Adipocyte (in vitro differentiated cells): ENCODE data around the gene SIRT4.

ENCODE experiments used
- DNase-seq: peaks from one replicate; pipeline ENCODE4 v3.0.0-alpha.2; 2015; ENCODE audit warnings: low read depth
- H3K27me3 ChIP-seq: replicated peaks from 2 replicates; pipeline ENCODE4 v1.7.0; 2013; ENCODE audit warnings: mild to moderate bottlenecking, low read length, moderate library complexity; ENCODE audit not compliant: control insufficient read depth, insufficient read depth
- H3K36me3 ChIP-seq: 2 replicates; pipeline ENCODE4 v1.7.0; 2013; ENCODE audit warnings: low read length, mild to moderate bottlenecking, moderate library complexity; ENCODE audit not compliant: control insufficient read depth, insufficient read depth, severe bottlenecking
- H3K4me1 ChIP-seq: 2 replicates; pipeline ENCODE4 v1.7.0; 2013; ENCODE audit warnings: mild to moderate bottlenecking, low read length, moderate library complexity; ENCODE audit not compliant: control insufficient read depth, insufficient read depth
- H3K4me3 ChIP-seq: 2 replicates; pipeline ENCODE4 v1.7.0; 2013; ENCODE audit warnings: mild to moderate bottlenecking, low read length, moderate library complexity
- H3K9ac ChIP-seq: 2 replicates; pipeline ENCODE4 v1.7.0; 2013; ENCODE audit warnings: mild to moderate bottlenecking, low read length, moderate library complexity
- H3K9me3 ChIP-seq: 2 replicates; pipeline ENCODE4 v1.7.0; 2013; ENCODE audit warnings: mild to moderate bottlenecking, low read length, moderate library complexity; ENCODE audit not compliant: control insufficient read depth

Gene SIRT4

DNA sequence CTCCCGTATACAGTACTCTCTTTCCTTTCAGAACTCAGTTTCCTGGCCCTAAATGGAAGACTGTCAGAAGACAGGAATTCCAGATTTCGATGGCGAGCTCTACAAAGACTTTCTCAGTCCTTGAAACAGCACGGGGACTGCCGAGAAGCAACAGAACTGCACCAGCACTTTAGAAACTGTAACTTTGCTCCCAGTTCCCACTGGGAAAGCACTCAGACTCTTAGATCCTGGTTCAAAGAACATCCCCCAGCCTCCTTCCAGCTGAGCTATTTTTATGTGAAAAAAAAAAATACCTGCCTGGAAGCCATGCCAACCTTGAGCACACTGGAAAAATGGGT lies 38.4 kb upstream of the SIRT4 start:
- Histone ChIP-seq H3K36me3 (no peaks in the 10 kb centered on the region), H3K27me3 (no peaks in the 10 kb centered on the region), H3K4me3 (peak overlapping the region; percentile 93), H3K4me1 (peaks cover 50% of the 10 kb centered on the region), H3K9ac (peak overlapping the region; percentile 88), H3K9me3 (no peaks in the 10 kb centered on the region)
- peak; percentile 52 for DNase-seq

DNA sequence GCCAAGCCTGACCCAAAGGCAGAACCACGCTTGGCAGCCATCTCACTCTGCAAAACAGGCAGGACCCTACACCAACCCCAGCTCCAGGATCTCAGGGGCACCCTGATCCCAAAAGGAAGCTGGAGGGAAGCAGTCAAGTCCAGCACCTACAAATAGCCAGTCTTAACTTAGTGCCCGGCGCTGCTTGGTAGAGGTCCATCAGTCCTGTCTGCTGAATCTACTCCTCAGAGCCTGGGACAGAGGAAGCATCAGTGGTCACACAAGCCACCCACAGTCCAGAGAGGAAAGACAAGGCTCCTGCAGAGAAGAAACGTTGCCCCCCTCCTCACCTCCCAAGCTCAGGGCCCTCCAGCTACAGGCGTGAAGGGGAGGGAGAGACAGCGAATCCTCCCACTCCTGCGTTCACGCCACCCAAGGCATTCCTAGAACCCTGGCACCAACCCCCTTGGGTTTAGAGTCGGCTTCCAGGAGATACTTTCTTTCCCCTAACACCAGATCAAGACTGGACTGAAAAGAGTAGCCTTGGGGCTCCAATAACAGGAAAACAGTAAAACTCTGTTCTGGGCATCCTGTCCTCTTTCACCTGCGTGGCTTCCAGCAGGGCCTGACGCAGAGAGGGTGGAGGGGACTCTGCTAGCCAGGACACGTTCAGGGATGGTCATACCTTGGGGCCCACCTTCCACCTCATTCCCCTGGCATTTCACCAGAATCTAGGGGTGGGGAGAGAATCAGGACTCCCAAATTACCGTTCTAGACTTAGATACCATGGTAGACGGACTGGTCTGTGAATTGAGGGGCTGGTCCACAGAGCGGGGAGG lies 37.8 kb upstream of the SIRT4 start:
- peak overlapping the region; percentile 88 for H3K9ac ChIP-seq
- peak; percentile 39 for DNase-seq
- no peaks in the 10 kb centered on the region for H3K27me3 ChIP-seq
- no peaks in the 10 kb centered on the region for H3K9me3 ChIP-seq
- H3K4me3 ChIP-seq, result peak overlapping the region; percentile 93
- H3K4me1 ChIP-seq, result peaks cover 45% of the 10 kb centered on the region
- H3K36me3 ChIP-seq, result no peaks in the 10 kb centered on the region

DNA sequence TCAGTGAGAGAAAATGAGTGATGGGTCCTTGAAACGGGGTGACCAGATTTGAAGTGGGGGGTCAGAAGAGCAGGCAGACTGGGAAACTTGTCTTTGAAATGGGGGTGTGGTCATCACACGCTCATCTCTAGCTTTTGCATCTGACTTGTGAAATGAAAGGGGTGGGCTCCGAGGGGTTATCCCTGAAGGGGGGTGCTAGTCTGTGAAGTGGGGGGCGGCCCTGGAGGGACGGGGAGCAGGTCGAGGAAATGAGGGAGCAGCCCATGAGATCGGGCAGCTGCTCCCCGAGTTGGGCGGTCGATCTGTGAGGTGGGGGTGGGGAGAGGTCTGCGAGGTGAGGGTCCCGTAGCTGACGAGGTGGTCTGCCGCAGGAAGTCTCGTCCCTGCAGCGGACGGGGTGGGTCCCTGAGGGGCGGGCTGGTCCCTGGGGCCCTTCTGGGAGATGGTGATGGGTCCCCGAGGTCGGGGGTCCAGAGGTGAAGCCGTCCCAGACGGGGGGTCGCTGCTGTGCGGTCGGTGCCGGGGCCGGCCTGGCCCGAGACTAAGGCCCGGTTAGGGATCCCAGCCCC lies 37.1 kb upstream of the SIRT4 start:
- no peak for DNase-seq

DNA sequence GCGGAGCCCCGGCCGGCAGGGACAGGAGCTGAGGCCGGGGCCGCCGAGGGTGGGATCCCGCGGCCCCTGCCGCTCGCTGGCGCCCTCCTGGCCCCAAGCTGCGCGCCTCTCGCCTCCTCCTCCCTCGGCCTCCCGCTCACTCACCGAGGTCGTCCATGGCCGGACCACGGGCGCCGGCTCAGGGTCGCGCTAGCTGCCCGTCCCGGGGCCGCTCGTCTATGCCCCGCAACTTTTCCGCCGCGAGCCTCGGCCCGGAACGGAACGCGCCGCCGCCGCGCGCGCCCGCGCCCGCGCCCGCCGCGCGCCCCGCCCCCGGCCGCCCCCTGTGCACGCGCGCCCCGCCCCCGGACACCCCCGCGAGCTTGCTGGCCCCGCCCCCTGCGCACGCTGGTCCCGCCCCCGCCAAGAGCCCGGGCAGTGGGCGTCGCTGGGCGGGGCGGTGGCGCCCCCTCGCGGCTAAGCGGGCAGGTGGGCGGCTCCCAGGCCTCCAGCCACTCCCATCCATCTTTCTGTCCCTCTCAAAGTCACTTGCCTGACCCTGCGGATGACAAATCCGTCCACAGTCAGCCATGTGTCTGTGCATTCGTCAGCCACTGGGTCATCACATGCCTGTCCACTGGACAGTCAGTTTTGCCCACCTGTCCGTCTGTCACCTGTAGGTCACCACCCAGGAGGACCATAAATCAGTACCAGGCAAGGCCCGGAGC lies 36.5 kb upstream of the SIRT4 start, which contains the start of gene PXN:
Gene PXN, minus strand, starts transcription at position 258 of the 707 bp plus-strand sequence. Its CDS starts 101 bp downstream, at position 157.
- Histone ChIP-seq H3K36me3 (no peaks in the 10 kb centered on the region), H3K9ac (peak within 1 kb of the TSS; percentile 88), H3K27me3 (no peaks in the 10 kb centered on the region), H3K4me1 (peaks cover 34% of the 10 kb centered on the region), H3K9me3 (no peaks in the 10 kb centered on the region), H3K4me3 (peak within 1 kb of the TSS; percentile 93)
- peak; percentile 95 for DNase-seq

More for the DNA sequence above, 37.1 kb upstream of the SIRT4 start:
- Histone ChIP-seq H3K4me1 (peaks cover 38% of the 10 kb centered on the region), H3K9ac (peak overlapping the region; percentile 88), H3K27me3 (no peaks in the 10 kb centered on the region), H3K4me3 (peak overlapping the region; percentile 93), H3K36me3 (no peaks in the 10 kb centered on the region), H3K9me3 (no peaks in the 10 kb centered on the region)

DNA sequence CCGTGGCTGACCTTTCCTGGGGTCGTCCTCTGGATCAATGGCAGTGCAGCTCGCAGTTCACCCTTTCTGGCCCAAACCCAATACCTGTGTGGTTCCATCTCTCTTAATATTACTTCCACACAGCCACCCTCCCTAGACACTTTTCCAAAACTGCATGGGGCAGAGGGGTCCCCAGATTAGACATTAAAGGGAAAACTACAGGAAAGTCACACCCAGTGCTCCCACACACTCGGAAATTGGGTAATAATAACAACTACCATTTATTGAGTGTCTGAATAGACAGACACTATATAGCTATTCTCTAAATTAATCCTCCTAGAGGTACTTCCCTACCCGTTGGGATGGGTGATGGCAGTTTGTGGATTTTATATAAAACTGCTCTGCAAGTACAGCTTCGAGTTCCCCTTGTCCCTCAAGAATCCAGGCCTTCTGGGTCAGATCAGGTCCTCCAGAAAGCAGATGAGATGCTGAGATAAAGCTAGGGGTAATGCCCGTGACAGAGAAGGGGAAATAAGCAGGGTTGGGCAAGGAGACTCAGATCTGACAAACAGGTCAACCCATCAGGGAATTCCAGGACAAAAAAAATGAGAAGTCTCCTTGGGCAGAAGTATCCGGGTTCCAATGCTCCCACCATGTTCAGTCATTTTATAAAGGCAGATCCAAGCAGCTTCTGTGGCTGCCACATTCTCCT lies 35.8 kb upstream of the SIRT4 start:
- H3K9ac ChIP-seq, result no peak overlapping the region
- no peaks in the 10 kb centered on the region for H3K27me3 ChIP-seq
- H3K9me3 ChIP-seq, result no peaks in the 10 kb centered on the region
- H3K4me3 ChIP-seq, result no peak overlapping the region
- H3K36me3 ChIP-seq, result no peaks in the 10 kb centered on the region
- no peak for DNase-seq
- H3K4me1 ChIP-seq, result peaks cover 33% of the 10 kb centered on the region

DNA sequence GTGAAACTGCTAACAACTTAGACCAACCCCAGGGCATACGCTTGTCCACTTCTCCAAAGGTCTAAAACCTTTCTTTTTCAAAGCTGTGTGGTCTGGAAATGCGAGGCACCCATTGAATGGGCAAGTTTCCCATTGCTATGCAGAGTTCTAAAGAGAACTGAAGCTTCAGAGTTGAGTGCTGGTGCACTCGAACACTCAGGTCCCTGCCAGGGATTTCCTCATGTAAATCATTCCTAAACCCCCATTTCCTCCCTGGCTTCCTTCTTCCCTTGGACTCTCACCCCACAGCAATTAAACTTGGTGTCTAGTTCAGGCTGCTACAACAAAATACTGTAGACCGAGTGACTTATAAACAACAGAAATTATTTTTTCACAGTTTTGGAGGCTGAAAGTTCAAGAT lies 34.4 kb upstream of the SIRT4 start:
- no peaks in the 10 kb centered on the region for H3K9me3 ChIP-seq
- H3K36me3 ChIP-seq, result no peaks in the 10 kb centered on the region
- no peak overlapping the region for H3K9ac ChIP-seq
- no peak overlapping the region for H3K4me3 ChIP-seq
- no peak for DNase-seq
- peaks cover 19% of the 10 kb centered on the region for H3K4me1 ChIP-seq
- no peaks in the 10 kb centered on the region for H3K27me3 ChIP-seq

DNA sequence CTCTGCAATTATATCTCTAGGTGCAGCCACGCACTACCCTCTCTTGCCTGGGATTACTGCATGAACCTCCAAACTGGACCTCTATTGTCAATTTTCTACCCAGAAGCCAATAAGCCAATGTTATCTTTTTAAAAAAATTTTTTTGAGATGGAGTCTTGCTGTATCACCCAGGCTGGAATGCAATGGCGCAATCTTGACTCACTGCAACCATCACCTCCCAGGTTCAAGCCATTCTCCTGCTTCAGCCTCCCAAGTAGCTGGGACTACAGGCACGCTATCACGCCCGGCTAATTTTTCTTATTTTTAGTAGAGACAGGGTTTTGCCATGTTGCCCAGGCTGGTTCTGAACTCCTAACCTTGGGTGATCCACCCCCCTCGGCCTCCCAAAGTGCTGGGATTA lies 25.4 kb upstream of the SIRT4 start:
- Histone ChIP-seq H3K9me3 (no peaks in the 10 kb centered on the region), H3K9ac (no peak overlapping the region), H3K27me3 (no peaks in the 10 kb centered on the region), H3K4me3 (no peak overlapping the region), H3K4me1 (peaks cover 3% of the 10 kb centered on the region), H3K36me3 (no peaks in the 10 kb centered on the region)
- DNase-seq, result peak; percentile 33

DNA sequence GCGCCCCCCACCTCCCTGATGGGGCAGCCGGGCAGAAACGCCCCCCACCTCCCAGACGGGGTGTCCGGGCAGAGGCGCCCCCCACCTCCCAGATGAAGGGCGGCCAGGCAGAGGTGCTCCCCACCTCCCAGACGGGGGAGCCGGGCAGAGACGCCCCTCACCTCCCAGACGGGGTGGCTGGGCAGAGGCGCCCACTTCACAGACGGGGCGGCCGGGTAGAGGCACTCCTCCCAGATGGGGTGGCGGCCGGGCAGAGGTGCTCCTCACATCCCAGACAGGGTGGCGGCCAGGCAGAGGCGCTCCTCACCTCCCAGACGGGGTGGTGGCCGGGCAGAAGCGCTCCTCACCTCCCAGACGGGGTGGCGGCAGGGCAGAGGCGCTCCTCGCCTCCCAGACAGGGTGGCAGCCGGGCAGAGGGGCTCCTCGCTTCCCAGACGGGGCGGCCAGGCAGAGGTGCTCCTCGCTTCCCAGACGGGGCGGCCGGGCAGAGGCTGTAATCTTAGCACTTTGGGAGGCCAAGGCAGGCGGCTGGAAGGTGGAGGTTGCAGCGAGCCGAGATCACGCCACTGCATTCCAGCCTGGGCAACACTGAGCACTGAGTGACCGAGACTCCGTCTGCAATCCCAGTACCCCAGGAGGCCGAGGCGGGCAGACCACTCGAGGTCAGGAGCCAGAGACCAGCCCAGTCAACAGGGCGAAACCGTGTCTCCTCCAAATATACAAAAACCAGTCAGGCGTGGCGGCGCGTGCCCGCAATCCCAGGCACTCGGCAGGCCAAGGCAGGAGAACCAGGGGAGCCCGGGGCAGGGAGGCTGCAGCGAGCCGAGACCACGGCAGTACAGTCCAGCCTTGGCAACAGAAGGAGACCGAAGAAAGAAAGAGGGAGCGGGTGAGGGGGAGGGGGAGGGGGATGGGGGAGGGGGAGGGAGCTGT lies 23.7 kb upstream of the SIRT4 start:
- Histone ChIP-seq H3K9me3 (no peaks in the 10 kb centered on the region), H3K9ac (no peak overlapping the region), H3K4me3 (no peak overlapping the region), H3K27me3 (no peaks in the 10 kb centered on the region), H3K36me3 (no peaks in the 10 kb centered on the region), H3K4me1 (peaks cover 3% of the 10 kb centered on the region)
- no peak for DNase-seq

DNA sequence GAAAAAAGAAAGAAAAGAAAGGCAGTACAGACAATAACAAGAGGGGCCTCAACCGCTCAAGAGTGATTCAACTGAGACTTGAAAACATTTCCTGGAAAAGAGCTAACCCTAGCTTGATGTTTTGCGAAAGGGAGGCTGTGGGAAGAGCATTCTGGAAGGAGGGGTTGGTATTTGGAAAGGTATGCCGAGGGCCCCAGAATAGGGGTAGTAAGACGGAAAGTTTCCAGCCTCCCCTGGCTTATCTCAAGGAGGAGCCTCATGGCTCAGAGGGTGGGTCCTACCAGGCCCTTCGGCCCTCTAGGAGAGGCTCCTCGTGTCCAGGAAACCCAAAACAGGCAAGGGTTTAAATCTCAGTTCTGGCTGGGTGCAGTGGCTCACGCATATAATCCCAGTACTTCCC lies 18.8 kb upstream of the SIRT4 start:
- H3K36me3 ChIP-seq, result no peaks in the 10 kb centered on the region
- H3K9ac ChIP-seq, result no peak overlapping the region
- H3K4me3 ChIP-seq, result no peak overlapping the region
- DNase-seq, result no peak
- no peaks in the 10 kb centered on the region for H3K9me3 ChIP-seq
- peaks cover 5% of the 10 kb centered on the region for H3K4me1 ChIP-seq
- H3K27me3 ChIP-seq, result no peaks in the 10 kb centered on the region

DNA sequence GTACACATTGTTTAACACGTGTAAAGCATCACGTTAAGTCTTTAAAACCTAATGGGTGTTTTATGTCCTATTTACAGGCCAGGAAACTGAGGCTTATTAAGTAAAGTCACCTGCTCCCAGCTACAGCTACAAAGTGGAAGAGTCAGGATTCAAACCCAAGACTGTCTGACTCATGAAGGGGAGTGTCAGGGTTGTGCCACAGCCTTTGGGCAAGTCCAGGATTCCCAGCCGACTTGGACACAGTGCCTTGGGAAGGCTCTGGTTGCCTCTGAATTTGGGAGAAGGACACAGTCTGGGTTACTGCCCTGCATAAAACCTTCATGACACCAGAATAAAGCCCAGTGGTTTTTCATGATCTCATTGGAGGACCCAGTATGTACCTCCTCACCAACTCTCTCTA lies 17.7 kb upstream of the SIRT4 start:
- DNase-seq, result no peak
- Histone ChIP-seq H3K36me3 (no peaks in the 10 kb centered on the region), H3K9ac (no peak overlapping the region), H3K4me1 (peaks cover 5% of the 10 kb centered on the region), H3K27me3 (no peaks in the 10 kb centered on the region), H3K4me3 (no peak overlapping the region), H3K9me3 (no peaks in the 10 kb centered on the region)
